ENCODE data around the gene NAT9.

NAT9 gene

GRCh38 chr17:74776044-74776962 is at the start of gene NAT9:
Gene NAT9, minus strand, starts transcription at chr17:74776345. Its CDS starts 647 bp downstream, at chr17:74775698.
- DNase-seq (ENCODE audit: low spot score), result peak; percentile 99

GRCh38 chr17:74824961-74825627 is 48.9 kb upstream of the NAT9 start:
- DNase-seq (ENCODE audit: low spot score), result no peak

GRCh38 chr17:74822939-74823367 is 46.8 kb upstream of the NAT9 start:
- no peak for DNase-seq (ENCODE audit: low spot score)

- no peak for DNase-seq (ENCODE audit: low spot score)
These were observed 46.3 kb upstream of the NAT9 start for GRCh38 chr17:74822335-74822938.

GRCh38 chr17:74821655-74822334 is 45.6 kb upstream of the NAT9 start:
- no peak for DNase-seq (ENCODE audit: low spot score)

- DNase-seq (ENCODE audit: low spot score), result no peak
These were observed 43.8 kb upstream of the NAT9 start for GRCh38 chr17:74819801-74820436.

GRCh38 chr17:74818291-74818938 is 42.3 kb upstream of the NAT9 start:
- no peak for DNase-seq (ENCODE audit: low spot score)

GRCh38 chr17:74816905-74817620 is 40.9 kb upstream of the NAT9 start:
- DNase-seq (ENCODE audit: low spot score), result no peak

- DNase-seq (ENCODE audit: low spot score), result peak; percentile 71
These were observed 39.6 kb upstream of the NAT9 start for GRCh38 chr17:74815550-74816370.

GRCh38 chr17:74815067-74815466 is 38.9 kb upstream of the NAT9 start:
- no peak for DNase-seq (ENCODE audit: low spot score)

- no peak for DNase-seq (ENCODE audit: low spot score)
These were observed 38.3 kb upstream of the NAT9 start for GRCh38 chr17:74814453-74814852.

GRCh38 chr17:74812109-74813009 is 36.2 kb upstream of the NAT9 start:
- no peak for DNase-seq (ENCODE audit: low spot score)

GRCh38 chr17:74810699-74811485 is 34.7 kb upstream of the NAT9 start:
- no peak for DNase-seq (ENCODE audit: low spot score)

GRCh38 chr17:74808714-74809430 is 32.7 kb upstream of the NAT9 start:
- DNase-seq (ENCODE audit: low spot score), result no peak

- no peak for DNase-seq (ENCODE audit: low spot score)
These were observed 31.8 kb upstream of the NAT9 start for GRCh38 chr17:74807925-74808324.

GRCh38 chr17:74807441-74807840 is 31.3 kb upstream of the NAT9 start:
- no peak for DNase-seq (ENCODE audit: low spot score)

GRCh38 chr17:74806334-74806733 is 30.2 kb upstream of the NAT9 start:
- no peak for DNase-seq (ENCODE audit: low spot score)

Measured in HuH-7 (cell line).